Psoas muscle (tissue), 8 donors: ENCODE data around the gene RPL41. TPM values are rescaled to one million over a fixed set of nuclear protein-coding genes. Genes with fewer than 3 reads are reported as not detected.

Source experiments
- ATAC-seq, 4 donors: fragments of 200-7000 bp; cut with Tn5 transposase; one replicate each; pipeline ENCODE4 v1.9.1; 2020; ENCODE audit warnings: moderate library complexity in 3 of 4, mild to moderate bottlenecking in 2 of 4
- DNase-seq, 2 donors: peaks; one replicate each; pipeline ENCODE4 v3.0.0-alpha.2; 2020
- H3K27ac ChIP-seq: fragments of 200-600 bp; one replicate; pipeline ENCODE4 v1.8.0; 2022
- H3K27me3 ChIP-seq, 3 donors: fragments of 200-600 bp in 1 of 3; one replicate each; pipeline versions ENCODE4 v1.6.1 to v1.8.0; 2013 to 2022; ENCODE audit warnings: low read length in 2 of 3, mild to moderate bottlenecking in 2 of 3, moderate library complexity in 1 of 3; ENCODE audit not compliant: insufficient read depth in 3 of 3
- H3K36me3 ChIP-seq, 2 donors: fragments of 200-600 bp in 1 of 2; one replicate each; pipeline versions ENCODE4 v1.6.1 to v1.8.0; 2013 to 2022; ENCODE audit warnings: low read depth in 1 of 2, mild to moderate bottlenecking in 1 of 2, moderate library complexity in 1 of 2; ENCODE audit not compliant: insufficient read depth in 1 of 2
- H3K4me1 ChIP-seq: fragments of 200-600 bp; one replicate; pipeline ENCODE4 v1.8.0; 2022
- H3K4me3 ChIP-seq: fragments of 200-600 bp; one replicate; pipeline ENCODE4 v1.8.0; 2022; ENCODE audit warnings: mild to moderate bottlenecking
- H3K9me3 ChIP-seq: fragments of 200-600 bp; one replicate; pipeline ENCODE4 v1.8.0; 2022
- WGBS, 3 donors: extraction: QIAGEN DNeasy Blood & Tissue Kit; methylation state at CpG; one replicate each; pipeline versions ENCODE4 v1.1.6 to v1.1.7; 2013; 5-methylcytosine and 5-hydroxymethylcytosine counted together
- intact Hi-C, 2 donors: fragments of 100-400 bp; cut with DNase I; formaldehyde crosslinking; loops; one replicate each; pipeline versions ENCODE4 v1.11.0 to v1.14.2; 2022
- polyA plus RNA-seq, 3 donors: library from polyadenylated mRNA; stranded (reverse); fragments of 200-250 nt; gene quantifications; one replicate each; pipeline ENCODE4 v1.2.3, GENCODE V29; 2013
- total RNA-seq, 4 donors: library from RNA; stranded (reverse); fragmentation: NEBNext Ultra II Directional in 2 of 4; extraction: Animal tissue kit (Norgen Biotek cat#: 25700) in 2 of 4; gene quantifications; one replicate each; pipeline versions ENCODE4 v1.2.1 to v1.2.4, GENCODE V29; 2021 to 2023
- TF ChIP-seq, protein P1 (sequence below): fragments of 200-600 bp; IDR thresholded peaks from one replicate; pipeline ENCODE4 v1.8.0; 2022; ENCODE audit warnings: antibody characterized with exemption
- donor health status: healthy with polysubstance abuse.
- donor health status: DM: no; HTN: no; CAD: no; lungs with moderate emphysema.
- donor health status: Bipolar disorder and iron deficiency.
- donor health status: healthy.
- donor health status: DM: yes; HTN: yes; CAD: no.
- donor health status: DM: no; HTN: no; CAD: no.
- donor health status: DM: no; HTN: no; CAD: no.
- donor health status: DM: yes; HTN: yes; CAD: no.

The RPL41 gene
- total and polyA plus RNA-seq, 7 donors: 2,052 to 4,096 (median 2,475) TPM

DNA sequence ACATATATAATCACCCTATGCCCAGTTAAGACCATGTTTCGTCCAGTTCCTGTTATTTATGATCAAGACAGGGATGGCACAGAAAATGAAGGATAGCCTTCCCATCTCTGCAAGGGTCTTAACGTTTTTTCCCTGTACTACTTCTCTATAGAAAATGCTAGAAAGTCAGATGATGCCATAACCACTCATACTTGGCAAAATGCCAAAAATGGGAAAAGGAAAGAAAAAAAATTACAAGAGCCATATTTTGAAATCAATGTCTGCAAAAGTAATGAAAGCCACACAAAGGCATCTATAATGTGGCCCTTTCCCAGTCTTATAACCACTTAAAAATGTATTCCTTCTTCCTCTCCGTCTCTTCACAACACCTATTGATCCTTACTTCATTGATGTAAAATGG lies 34.1 kb downstream of the RPL41 start:
- DNase-seq: no peak
- no peaks in the 10 kb centered on the region for H3K9me3 ChIP-seq
- ATAC-seq: no peak
- TF ChIP-seq, protein P1, sequence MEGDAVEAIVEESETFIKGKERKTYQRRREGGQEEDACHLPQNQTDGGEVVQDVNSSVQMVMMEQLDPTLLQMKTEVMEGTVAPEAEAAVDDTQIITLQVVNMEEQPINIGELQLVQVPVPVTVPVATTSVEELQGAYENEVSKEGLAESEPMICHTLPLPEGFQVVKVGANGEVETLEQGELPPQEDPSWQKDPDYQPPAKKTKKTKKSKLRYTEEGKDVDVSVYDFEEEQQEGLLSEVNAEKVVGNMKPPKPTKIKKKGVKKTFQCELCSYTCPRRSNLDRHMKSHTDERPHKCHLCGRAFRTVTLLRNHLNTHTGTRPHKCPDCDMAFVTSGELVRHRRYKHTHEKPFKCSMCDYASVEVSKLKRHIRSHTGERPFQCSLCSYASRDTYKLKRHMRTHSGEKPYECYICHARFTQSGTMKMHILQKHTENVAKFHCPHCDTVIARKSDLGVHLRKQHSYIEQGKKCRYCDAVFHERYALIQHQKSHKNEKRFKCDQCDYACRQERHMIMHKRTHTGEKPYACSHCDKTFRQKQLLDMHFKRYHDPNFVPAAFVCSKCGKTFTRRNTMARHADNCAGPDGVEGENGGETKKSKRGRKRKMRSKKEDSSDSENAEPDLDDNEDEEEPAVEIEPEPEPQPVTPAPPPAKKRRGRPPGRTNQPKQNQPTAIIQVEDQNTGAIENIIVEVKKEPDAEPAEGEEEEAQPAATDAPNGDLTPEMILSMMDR: no peak
- WGBS, 3 donors: 60 to 67% (median 65%) methylated on average over 3 of the region's 3 CpGs
- intact Hi-C loops: no loop called here
- H3K36me3 ChIP-seq: peaks cover 0 to 12% of the 10 kb centered on the region in 2 donors
- H3K27ac ChIP-seq: peak overlapping the region; percentile 90
- H3K4me1 ChIP-seq: peaks cover 21% of the 10 kb centered on the region
- no peak overlapping the region for H3K4me3 ChIP-seq
- H3K27me3 ChIP-seq: no peaks in the 10 kb centered on the region

DNA sequence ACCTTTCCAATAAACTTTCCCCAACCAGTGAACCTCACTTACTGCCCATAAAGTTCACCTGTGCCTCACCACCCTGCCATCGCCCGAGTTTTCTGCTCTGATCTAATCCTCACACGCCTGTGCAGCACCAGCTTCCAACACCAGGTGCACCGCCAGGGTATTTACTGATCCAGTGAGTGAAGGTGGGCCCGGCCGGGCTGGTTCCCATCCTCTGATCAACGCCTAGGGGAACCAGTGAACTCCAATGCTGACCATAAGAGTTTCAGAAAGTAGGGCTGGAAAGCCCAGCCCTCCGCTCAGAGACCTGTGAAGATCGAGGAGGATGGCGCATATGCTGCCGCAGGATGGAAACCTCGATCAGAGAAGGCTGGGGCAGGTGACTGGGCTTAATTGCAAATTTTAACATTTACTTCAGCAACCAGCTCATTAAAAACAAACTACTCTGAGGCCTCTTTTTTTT lies 35.3 kb downstream of the RPL41 start:
- H3K4me3 ChIP-seq: peak overlapping the region; percentile 75
- peaks cover 21% of the 10 kb centered on the region for H3K4me1 ChIP-seq
- intact Hi-C loops: loop anchor here in 1 of 2 donors (2.0 kb wide), 1 partner anchor 37 kb away; the partner anchor contains the start of gene SMARCC2
- ATAC-seq (peak; percentile 56 to 78 (median 66)), DNase-seq (peak; percentile 53 to 77)
- H3K9me3 ChIP-seq: no peaks in the 10 kb centered on the region
- 5 to 8% (median 8%) methylated on average over 12 of the region's 12 CpGs for WGBS, 3 donors
- no peaks in the 10 kb centered on the region for H3K27me3 ChIP-seq
- H3K36me3 ChIP-seq: peaks cover 0 to 12% of the 10 kb centered on the region in 2 donors
- TF ChIP-seq, protein P1: peak; percentile 35
- peak overlapping the region; percentile 90 for H3K27ac ChIP-seq

DNA sequence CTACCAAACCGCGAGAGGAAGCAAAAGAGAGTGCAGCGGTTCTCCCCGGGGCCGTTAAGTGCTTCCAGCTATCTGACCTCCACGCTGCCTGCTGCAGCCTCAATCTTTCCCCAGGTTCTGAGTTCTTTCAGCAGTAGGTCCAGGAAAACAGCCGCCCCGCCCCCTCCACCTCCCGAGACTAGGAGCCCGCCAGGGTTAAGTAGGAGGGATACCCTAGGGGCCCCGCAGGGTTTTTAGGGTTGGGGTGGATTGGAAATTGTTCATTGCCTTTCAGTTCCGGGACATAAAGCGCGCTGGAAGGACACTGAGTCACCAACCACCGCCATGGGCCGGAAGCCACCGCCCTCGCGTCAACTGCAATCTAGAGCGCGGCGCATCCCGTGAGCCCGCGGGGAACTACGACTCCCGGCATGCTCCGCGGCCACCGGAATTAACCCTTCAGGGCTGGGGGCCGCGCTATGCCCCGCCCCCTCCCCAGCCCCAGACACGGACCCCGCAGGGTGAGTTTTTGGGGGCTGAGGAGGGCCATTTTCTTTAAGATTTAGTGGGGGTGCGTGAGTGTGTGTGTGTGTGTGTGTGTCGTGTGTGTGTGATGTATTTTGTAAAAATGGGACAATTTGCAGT lies 35.8 kb downstream of the RPL41 start, which contains the start of gene MYL6B:
TSS of gene MYL6B (plus strand) at position 456 of the 624 bp plus-strand sequence. CDS start 1,332 bp downstream, outside the sequence.
- TF ChIP-seq, protein P1: no peak
- H3K9me3 ChIP-seq: no peaks in the 10 kb centered on the region
- no peaks in the 10 kb centered on the region for H3K27me3 ChIP-seq
- H3K4me1 ChIP-seq: peaks cover 25% of the 10 kb centered on the region
- DNase-seq (peak; percentile 96 to 97), ATAC-seq (peak; percentile 94 to 97 (median 96))
- WGBS, 3 donors: 0% methylated on average over 36 to 37 of the region's 37 CpGs
- H3K4me3 ChIP-seq: peak within 1 kb of the TSS; percentile 75
- H3K36me3 ChIP-seq: peaks cover 0 to 12% of the 10 kb centered on the region in 2 donors
- H3K27ac ChIP-seq: peak within 1 kb of the TSS; percentile 90
- intact Hi-C loops: loop anchor here in 1 of 2 donors (2.0 kb wide), 1 partner anchor 37 kb away; the partner anchor contains the start of gene SMARCC2

DNA sequence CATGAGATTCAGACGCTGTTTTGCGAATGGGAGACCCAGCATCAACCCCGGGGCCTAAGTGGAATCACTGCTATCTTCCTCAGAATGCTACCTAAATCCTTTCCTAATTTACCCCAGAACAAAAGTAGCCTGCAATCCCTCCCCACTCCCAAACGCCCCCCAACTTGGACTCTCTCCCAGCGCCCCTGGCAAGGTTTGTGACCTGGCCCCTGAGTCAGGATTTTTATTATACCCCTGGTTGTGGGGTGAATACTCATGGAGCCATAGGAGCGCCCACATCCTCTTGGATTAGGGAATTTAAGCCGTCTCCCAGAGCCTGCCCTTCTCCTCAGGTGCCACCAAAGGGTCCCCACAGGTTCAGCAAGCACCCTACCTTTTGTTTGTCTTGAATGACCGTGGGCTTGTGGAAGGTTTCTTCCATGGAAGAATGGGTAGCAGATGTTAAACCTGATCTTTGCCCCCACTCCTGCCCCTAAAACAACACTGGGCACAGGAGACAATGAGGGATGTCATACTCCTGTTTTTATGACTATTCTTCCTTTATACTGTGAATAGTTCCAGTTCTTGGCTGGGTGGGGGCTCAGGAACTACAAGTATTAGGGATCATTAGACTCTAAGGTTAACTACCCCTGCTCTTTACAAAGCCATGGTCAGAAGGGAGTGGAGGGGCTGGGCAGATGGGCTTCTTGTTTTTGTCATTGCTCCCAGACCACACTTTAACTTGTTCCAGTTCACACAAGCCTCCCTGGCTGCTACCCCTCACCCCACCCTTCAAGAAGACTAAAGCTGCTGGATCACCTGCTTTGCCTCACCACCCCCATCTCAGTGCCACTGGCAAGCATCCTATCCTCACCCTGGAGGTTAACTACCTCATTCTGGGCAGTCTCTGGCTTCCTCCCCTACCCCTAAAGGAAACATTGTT lies 36.6 kb downstream of the RPL41 start:
- TF ChIP-seq, protein P1: no peak
- 4 to 11% (median 7%) methylated on average over 8 of the region's 8 CpGs for WGBS, 3 donors
- Histone ChIP-seq H3K4me3 (peak overlapping the region; percentile 75), H3K4me1 (peaks cover 25% of the 10 kb centered on the region), H3K27ac (peak overlapping the region; percentile 90), H3K9me3 (no peaks in the 10 kb centered on the region), H3K36me3 (peaks cover 0 to 12% of the 10 kb centered on the region in 2 donors), H3K27me3 (no peaks in the 10 kb centered on the region)
- no peak for DNase-seq
- ATAC-seq: no peak
- intact Hi-C loops: loop anchor here in 1 of 2 donors (2.0 kb wide), 1 partner anchor 36 kb away; the partner anchor contains the start of gene SMARCC2
